ENCODE measurements around the gene CGB3.

The CGB3 gene

GRCh38 chr19:49014870-49015255, 9.3 kb downstream of the CGB3 start:
- no peak for FAIRE-seq

- FAIRE-seq = no peak
These were observed 9.8 kb downstream of the CGB3 start for GRCh38 chr19:49014123-49014869.

- no peak for FAIRE-seq
These were observed 12.9 kb downstream of the CGB3 start for GRCh38 chr19:49011194-49011593.

- no peak for FAIRE-seq
These were observed 13.7 kb downstream of the CGB3 start for GRCh38 chr19:49010453-49010852.

- no peak for FAIRE-seq
These were observed 14.3 kb downstream of the CGB3 start for GRCh38 chr19:49009828-49010227.

- no peak for FAIRE-seq
These were observed 17.2 kb downstream of the CGB3 start for GRCh38 chr19:49006905-49007304.

GRCh38 chr19:49004964-49005614, 19.0 kb downstream of the CGB3 start:
- no peak for FAIRE-seq

GRCh38 chr19:49004133-49004532, 20.0 kb downstream of the CGB3 start:
- no peak for FAIRE-seq

- no peak for FAIRE-seq
These were observed 24.4 kb downstream of the CGB3 start for GRCh38 chr19:48999481-49000325.

- no peak for FAIRE-seq
These were observed 26.2 kb downstream of the CGB3 start for GRCh38 chr19:48997972-48998371.

GRCh38 chr19:48994035-48994386, 30.1 kb downstream of the CGB3 start:
- no peak for FAIRE-seq

- peak; percentile 96 for FAIRE-seq
These were observed 30.7 kb downstream of the CGB3 start, which contains the start of the genes GYS1 and RUVBL2 for GRCh38 chr19:48993175-48994034. Gene GYS1, minus strand, starts transcription at chr19:48993309. Its CDS starts 197 bp downstream, at chr19:48993112. Gene RUVBL2, plus strand, starts transcription at chr19:48993887. Its CDS starts 25 bp downstream, at chr19:48993912.

GRCh38 chr19:48992581-48993174, 31.5 kb downstream of the CGB3 start:
- FAIRE-seq = no peak

GRCh38 chr19:48991873-48992580, 32.1 kb downstream of the CGB3 start:
- no peak for FAIRE-seq

- FAIRE-seq = no peak
These were observed 33.0 kb downstream of the CGB3 start for GRCh38 chr19:48991011-48991609.

- FAIRE-seq = no peak
These were observed 33.7 kb downstream of the CGB3 start for GRCh38 chr19:48990400-48990799.

GRCh38 chr19:48989701-48990291, 34.3 kb downstream of the CGB3 start:
- no peak for FAIRE-seq

GRCh38 chr19:48988860-48989259, 35.3 kb downstream of the CGB3 start:
- no peak for FAIRE-seq

GRCh38 chr19:48988286-48988685, 35.8 kb downstream of the CGB3 start:
- FAIRE-seq = no peak

- no peak for FAIRE-seq
These were observed 36.8 kb downstream of the CGB3 start for GRCh38 chr19:48987323-48987722.

GRCh38 chr19:48986211-48986610, 37.9 kb downstream of the CGB3 start:
- FAIRE-seq = no peak
